ENCODE results near the gene PTGIR. TPM values are rescaled to one million over a fixed set of nuclear protein-coding genes. Genes with fewer than 3 reads are reported as not detected.

Gene PTGIR
- total and polyA plus RNA-seq, 2 donors from 2014 or later, result 7.5 to 10.1 TPM

GRCh38 chr19:46596008-46596407, 28.9 kb downstream of the PTGIR start:
- no peak for TF ChIP-seq CTCF (IDR thresholded peaks at IDR 0.05; ENCODE audit: borderline replicate concordance, extremely low read depth, insufficient read depth)
- Histone ChIP-seq H3K4me3 (ENCODE audit: low read length in 3 of 3) (no peak overlapping the region), H3K27me3 (ENCODE audit: control insufficient read depth, insufficient read depth, low read length) (no peaks in the 10 kb centered on the region), H3K36me3 (ENCODE audit: control insufficient read depth in 2 of 3, insufficient read depth in 3 of 3, low read length in 3 of 3) (no peaks in the 10 kb centered on the region), H3K9me3 (ENCODE audit: control insufficient read depth in 2 of 3, insufficient read depth in 1 of 3, low read length in 3 of 3) (no peaks in the 10 kb centered on the region), H3K4me1 (ENCODE audit: control insufficient read depth in 2 of 3, insufficient read depth in 2 of 3, low read depth in 1 of 3, low read length in 3 of 3) (peaks cover 0 to 3% (median 0%) of the 10 kb centered on the region in 3 donors), H3K27ac (ENCODE audit: low read depth in 2 of 2, low read length in 2 of 2) (no peak overlapping the region), H3K9ac (ENCODE audit: low read length in 3 of 3) (no peak overlapping the region)
- FAIRE-seq, result no peak
- intact Hi-C loops (cut with DNase I), result no loop called here
- DNase-seq, result no peak

- FAIRE-seq (no peak), DNase-seq (no peak)
- H3K27me3 ChIP-seq (ENCODE audit: control insufficient read depth, insufficient read depth, low read length), result no peaks in the 10 kb centered on the region
- H3K9me3 ChIP-seq (ENCODE audit: control insufficient read depth in 2 of 3, insufficient read depth in 1 of 3, low read length in 3 of 3), result no peaks in the 10 kb centered on the region
- no peak overlapping the region for H3K4me3 ChIP-seq (ENCODE audit: low read length in 3 of 3)
- TF ChIP-seq CTCF (IDR thresholded peaks at IDR 0.05; ENCODE audit: borderline replicate concordance, extremely low read depth, insufficient read depth), result no peak
- H3K27ac ChIP-seq (ENCODE audit: low read depth in 2 of 2, low read length in 2 of 2), result no peak overlapping the region
- intact Hi-C loops (cut with DNase I), result no loop called here
- H3K4me1 ChIP-seq (ENCODE audit: control insufficient read depth in 2 of 3, insufficient read depth in 2 of 3, low read depth in 1 of 3, low read length in 3 of 3), result no peaks in the 10 kb centered on the region
- H3K36me3 ChIP-seq (ENCODE audit: control insufficient read depth in 2 of 3, insufficient read depth in 3 of 3, low read length in 3 of 3), result no peaks in the 10 kb centered on the region
- no peak overlapping the region for H3K9ac ChIP-seq (ENCODE audit: low read length in 3 of 3)
These were observed 33.0 kb downstream of the PTGIR start for GRCh38 chr19:46591870-46592269.

- no peak overlapping the region for H3K4me3 ChIP-seq (ENCODE audit: low read length in 3 of 3)
- FAIRE-seq (no peak), DNase-seq (no peak)
- H3K27me3 ChIP-seq (ENCODE audit: control insufficient read depth, insufficient read depth, low read length), result no peaks in the 10 kb centered on the region
- no peak overlapping the region for H3K9ac ChIP-seq (ENCODE audit: low read length in 3 of 3)
- H3K4me1 ChIP-seq (ENCODE audit: control insufficient read depth in 2 of 3, insufficient read depth in 2 of 3, low read depth in 1 of 3, low read length in 3 of 3), result no peaks in the 10 kb centered on the region
- no peaks in the 10 kb centered on the region for H3K36me3 ChIP-seq (ENCODE audit: control insufficient read depth in 2 of 3, insufficient read depth in 3 of 3, low read length in 3 of 3)
- no peak for TF ChIP-seq CTCF (IDR thresholded peaks at IDR 0.05; ENCODE audit: borderline replicate concordance, extremely low read depth, insufficient read depth)
- no peaks in the 10 kb centered on the region for H3K9me3 ChIP-seq (ENCODE audit: control insufficient read depth in 2 of 3, insufficient read depth in 1 of 3, low read length in 3 of 3)
- no peak overlapping the region for H3K27ac ChIP-seq (ENCODE audit: low read depth in 2 of 2, low read length in 2 of 2)
- intact Hi-C loops (cut with DNase I), result no loop called here
These were observed 33.6 kb downstream of the PTGIR start for GRCh38 chr19:46591254-46591653.

- Histone ChIP-seq H3K27me3 (ENCODE audit: control insufficient read depth, insufficient read depth, low read length) (no peaks in the 10 kb centered on the region), H3K9ac (ENCODE audit: low read length in 3 of 3) (no peak overlapping the region), H3K4me1 (ENCODE audit: control insufficient read depth in 2 of 3, insufficient read depth in 2 of 3, low read depth in 1 of 3, low read length in 3 of 3) (no peaks in the 10 kb centered on the region), H3K27ac (ENCODE audit: low read depth in 2 of 2, low read length in 2 of 2) (no peak overlapping the region), H3K4me3 (ENCODE audit: low read length in 3 of 3) (no peak overlapping the region), H3K9me3 (ENCODE audit: control insufficient read depth in 2 of 3, insufficient read depth in 1 of 3, low read length in 3 of 3) (no peaks in the 10 kb centered on the region), H3K36me3 (ENCODE audit: control insufficient read depth in 2 of 3, insufficient read depth in 3 of 3, low read length in 3 of 3) (no peaks in the 10 kb centered on the region)
- intact Hi-C loops (cut with DNase I), result no loop called here
- no peak for FAIRE-seq
- no peak for DNase-seq
- TF ChIP-seq CTCF (IDR thresholded peaks at IDR 0.05; ENCODE audit: borderline replicate concordance, extremely low read depth, insufficient read depth), result no peak
These were observed 37.0 kb downstream of the PTGIR start for GRCh38 chr19:46587861-46588260.
